Choroid plexus epithelial cell (primary cell): ENCODE measurements around the gene FOXD1.
"Not testable (repeated sequence)": the region's sequence is repeated elsewhere in the genome, so short reads cannot be mapped to it uniquely, and the experiment has no call there.

Experiments
- DNase-seq: peaks from one replicate; pipeline ENCODE4 v3.0.0-alpha.2; 2010; ENCODE audit warnings: low read depth
- H3K4me3 ChIP-seq: 2 replicates; pipeline ENCODE4 v1.5.1; 2011; ENCODE audit warnings: low read depth, mild to moderate bottlenecking, control low read depth, low read length, moderate library complexity
- TF ChIP-seq, protein P1 (sequence below): conservative IDR thresholded peaks from 2 replicates; pipeline ENCODE4 v1.5.1; 2011; ENCODE audit warnings: low read depth, mild to moderate bottlenecking, control low read depth, inconsistent platforms, low read length, moderate library complexity

The FOXD1 gene

DNA sequence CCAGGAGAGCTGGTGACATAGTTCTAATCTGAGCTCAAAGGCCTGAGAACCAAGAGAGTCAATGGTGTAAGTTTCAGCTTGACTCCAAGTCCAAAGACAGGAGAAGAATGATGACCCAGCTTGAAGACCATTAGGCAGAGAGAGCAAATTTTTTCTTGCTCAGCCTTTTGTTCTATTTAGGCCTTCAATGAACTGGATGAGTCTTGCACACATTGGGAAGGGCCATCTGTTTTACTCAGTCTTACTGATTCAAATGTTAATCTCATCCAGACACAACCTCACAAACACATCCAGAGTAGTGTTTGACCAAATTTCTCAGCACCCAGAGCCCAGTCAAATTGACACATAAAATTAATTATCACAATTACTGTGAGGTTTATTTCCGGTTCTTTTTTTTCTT, 42.6 kb upstream of the FOXD1 start:
- no peak overlapping the region for H3K4me3 ChIP-seq
- DNase-seq = no peak
- TF ChIP-seq, protein P1, sequence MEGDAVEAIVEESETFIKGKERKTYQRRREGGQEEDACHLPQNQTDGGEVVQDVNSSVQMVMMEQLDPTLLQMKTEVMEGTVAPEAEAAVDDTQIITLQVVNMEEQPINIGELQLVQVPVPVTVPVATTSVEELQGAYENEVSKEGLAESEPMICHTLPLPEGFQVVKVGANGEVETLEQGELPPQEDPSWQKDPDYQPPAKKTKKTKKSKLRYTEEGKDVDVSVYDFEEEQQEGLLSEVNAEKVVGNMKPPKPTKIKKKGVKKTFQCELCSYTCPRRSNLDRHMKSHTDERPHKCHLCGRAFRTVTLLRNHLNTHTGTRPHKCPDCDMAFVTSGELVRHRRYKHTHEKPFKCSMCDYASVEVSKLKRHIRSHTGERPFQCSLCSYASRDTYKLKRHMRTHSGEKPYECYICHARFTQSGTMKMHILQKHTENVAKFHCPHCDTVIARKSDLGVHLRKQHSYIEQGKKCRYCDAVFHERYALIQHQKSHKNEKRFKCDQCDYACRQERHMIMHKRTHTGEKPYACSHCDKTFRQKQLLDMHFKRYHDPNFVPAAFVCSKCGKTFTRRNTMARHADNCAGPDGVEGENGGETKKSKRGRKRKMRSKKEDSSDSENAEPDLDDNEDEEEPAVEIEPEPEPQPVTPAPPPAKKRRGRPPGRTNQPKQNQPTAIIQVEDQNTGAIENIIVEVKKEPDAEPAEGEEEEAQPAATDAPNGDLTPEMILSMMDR = no peak

DNA sequence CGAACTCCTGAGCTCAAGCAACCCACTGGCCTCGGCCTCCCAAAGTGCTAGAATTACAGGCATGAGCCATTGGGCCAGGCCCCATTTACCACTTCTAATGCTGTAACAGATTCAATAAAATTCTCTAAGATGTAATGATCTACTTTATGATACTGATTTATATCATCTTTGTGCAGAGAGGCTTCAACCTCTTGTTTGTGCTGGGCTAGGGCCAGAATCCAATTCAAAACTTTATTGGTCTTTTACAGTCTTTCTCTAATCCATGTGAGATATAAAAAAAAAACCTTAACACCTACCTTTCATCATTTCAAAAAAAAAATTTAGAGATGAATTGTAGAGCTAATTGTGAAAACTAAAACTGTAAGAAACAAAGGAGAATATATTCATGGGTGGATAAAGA, 41.5 kb upstream of the FOXD1 start:
- TF ChIP-seq, protein P1 = no peak
- DNase-seq = no peak

DNA sequence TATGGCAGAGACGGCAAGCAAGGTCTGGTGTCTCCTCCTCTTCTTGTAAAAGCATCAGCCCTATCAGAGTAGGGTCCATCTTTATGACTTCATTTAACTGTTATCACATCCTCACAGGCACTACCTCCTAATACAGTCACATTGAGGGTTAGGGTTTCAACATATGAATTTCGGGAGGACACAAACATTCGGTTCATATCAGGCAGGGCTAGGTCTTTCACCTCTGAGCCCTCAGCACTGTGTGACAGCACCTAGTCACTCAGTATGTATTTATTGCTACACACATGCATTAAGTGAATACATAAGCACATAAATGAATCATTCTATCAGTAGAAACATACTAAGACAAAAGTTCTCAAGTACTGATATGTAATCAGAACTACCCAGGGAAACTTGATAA, 40.2 kb upstream of the FOXD1 start:
- no peak overlapping the region for H3K4me3 ChIP-seq
- TF ChIP-seq, protein P1 = no peak
- DNase-seq = no peak

More for the DNA sequence above, 41.5 kb upstream of the FOXD1 start:
- no peak overlapping the region for H3K4me3 ChIP-seq

DNA sequence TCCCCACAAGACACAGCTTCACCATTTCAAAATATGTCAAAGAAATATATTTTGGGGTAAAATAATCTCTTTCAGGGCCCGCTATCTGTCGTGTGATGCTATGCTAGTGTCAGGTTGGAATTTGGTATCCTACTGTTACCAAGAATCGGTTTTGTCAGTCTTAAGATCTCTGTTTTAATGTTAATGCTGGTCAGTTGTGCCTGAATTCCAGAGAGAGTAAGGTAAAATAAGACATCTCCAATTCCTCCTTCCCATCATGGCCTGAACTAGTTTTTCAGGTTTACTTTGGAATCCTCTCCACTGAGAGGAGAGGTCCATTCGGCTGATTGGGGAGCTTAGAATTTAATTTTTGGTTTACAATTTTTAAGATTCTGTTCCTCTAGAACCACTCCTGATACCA, 39.2 kb upstream of the FOXD1 start:
- no peak for DNase-seq
- TF ChIP-seq, protein P1 = no peak
- no peak overlapping the region for H3K4me3 ChIP-seq

DNA sequence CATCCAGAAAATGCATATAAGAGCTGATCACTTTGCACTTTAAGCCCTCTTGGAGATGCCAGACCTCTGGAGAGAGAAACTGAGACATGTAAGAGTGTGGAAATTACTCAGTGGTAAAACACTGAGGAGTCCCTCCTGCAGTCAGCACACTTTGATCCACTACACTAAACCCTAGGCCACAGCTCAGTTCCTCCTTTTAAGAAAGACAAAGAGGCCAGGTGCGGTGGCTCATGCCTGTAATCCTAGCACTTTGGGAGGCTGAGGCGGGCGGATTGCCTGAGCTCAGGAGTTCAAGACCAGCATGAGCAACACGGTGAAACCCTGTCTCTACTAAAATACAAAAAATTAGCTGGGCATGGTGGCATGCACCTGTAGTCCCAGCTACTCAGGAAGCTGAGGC, 38.7 kb upstream of the FOXD1 start:
- DNase-seq = not testable (repeated sequence)

DNA sequence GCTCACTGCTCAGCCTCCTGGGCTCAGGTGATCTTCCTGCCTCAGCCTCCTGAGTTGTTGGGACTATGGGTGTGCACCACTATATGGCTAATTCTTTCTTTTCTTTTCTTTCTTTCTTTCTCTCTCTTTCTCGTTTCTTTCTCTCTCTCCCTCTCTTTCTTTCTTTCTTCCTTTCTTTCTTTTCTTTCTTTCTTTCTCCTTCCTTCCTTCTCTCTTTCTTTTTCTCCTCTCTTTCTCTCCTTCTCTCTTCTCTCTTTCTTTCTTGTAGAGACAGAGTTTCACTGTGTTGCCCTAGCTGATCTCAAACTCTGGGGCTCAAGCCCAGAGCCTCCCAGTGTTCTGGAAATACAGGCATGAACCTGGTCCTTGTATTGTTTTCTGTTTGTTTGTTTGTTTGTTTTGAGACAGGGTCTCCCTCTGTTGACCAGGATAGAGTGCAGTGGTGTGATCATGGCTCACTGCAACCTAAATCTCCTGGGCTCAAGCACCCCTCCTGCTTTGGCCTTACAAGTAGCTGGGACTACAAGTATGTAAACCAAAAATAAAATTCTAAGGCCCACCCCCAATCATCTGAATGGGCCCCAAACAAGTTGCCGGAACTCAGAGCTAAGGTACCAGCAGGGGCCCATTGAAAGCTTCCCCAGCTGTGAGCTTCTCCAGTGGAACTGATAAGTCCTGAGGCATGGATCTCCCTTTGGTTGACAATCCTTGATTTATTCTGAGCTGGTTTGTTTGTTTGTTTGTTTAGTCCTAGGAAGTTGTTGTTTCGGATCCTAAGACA, 37.7 kb upstream of the FOXD1 start:
- TF ChIP-seq, protein P1 = no peak
- H3K4me3 ChIP-seq = no peak overlapping the region
- no peak for DNase-seq

More for the DNA sequence above, 38.7 kb upstream of the FOXD1 start:
- not testable (repeated sequence) for H3K4me3 ChIP-seq

DNA sequence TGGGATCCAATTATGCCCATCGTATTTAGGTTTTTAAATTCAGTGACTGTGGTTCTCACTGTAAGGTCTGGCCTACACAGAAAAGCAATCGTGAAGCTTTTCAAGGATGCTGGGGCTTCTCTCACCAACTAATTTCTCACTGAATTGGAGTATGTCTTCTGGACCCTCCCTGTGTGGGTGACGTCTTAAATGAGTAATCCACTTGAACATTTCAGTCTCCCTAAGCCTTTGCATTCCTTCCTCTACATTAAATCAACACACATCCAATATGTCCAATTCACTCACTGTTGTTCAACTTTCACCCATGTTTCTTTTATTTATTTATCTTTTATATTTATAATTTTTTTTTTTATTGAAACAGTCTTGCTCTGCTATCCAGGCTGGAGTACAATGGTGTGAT, 37.1 kb upstream of the FOXD1 start:
- DNase-seq = peak; percentile 14
- TF ChIP-seq, protein P1 = no peak

More for the DNA sequence above, 37.1 kb upstream of the FOXD1 start:
- H3K4me3 ChIP-seq = no peak overlapping the region
